CD8-positive, alpha-beta memory T cell (primary cell): ENCODE data around the gene DYNC2LI1. TPM values are rescaled to one million over a fixed set of nuclear protein-coding genes. Genes with fewer than 3 reads are reported as not detected.

Experiments used
- CTCF ChIA-PET: fragments of 350-600 bp; sonication (Branson Sonifier 250); formaldehyde crosslinking; loops from one replicate; lab custom pipeline; 2021; ENCODE audit warnings: antibody characterized with exemption; lab: Charles Lee
- POLR2A ChIA-PET: fragments of 350-600 bp; sonication (Branson Sonifier 250); formaldehyde crosslinking; loops from one replicate; lab custom pipeline; 2021; ENCODE audit warnings: antibody characterized with exemption; lab: Charles Lee
- DNase-seq, 5 donors: peaks; one replicate each; pipeline versions ENCODE4 v3.0.0 to v3.0.0-alpha.2; 2020 to 2022; ENCODE audit warnings: mixed read lengths in 1 of 5
- H3K27ac ChIP-seq: one replicate; pipeline ENCODE4 v1.7.0; 2013; ENCODE audit warnings: low read depth, mild to moderate bottlenecking, low read length, moderate library complexity
- H3K27me3 ChIP-seq: 2 replicates; pipeline ENCODE4 v1.7.0; 2013; ENCODE audit warnings: low read length, mild to moderate bottlenecking; ENCODE audit not compliant: insufficient read depth, poor library complexity, severe bottlenecking
- H3K36me3 ChIP-seq: 2 replicates; pipeline ENCODE4 v1.7.0; 2013; ENCODE audit warnings: mild to moderate bottlenecking, low read length, moderate library complexity; ENCODE audit not compliant: insufficient read depth
- H3K4me1 ChIP-seq: 2 replicates; pipeline ENCODE4 v1.7.0; 2013; ENCODE audit warnings: mild to moderate bottlenecking, low read length, moderate library complexity; ENCODE audit not compliant: insufficient read depth
- H3K4me3 ChIP-seq: 2 replicates; pipeline ENCODE4 v1.7.0; 2013; ENCODE audit warnings: mild to moderate bottlenecking, low read length
- H3K9me3 ChIP-seq: 2 replicates; pipeline ENCODE4 v1.7.0; 2013; ENCODE audit warnings: mild to moderate bottlenecking, low read length
- H3K27ac Mint-ChIP-seq, 8 donors: one replicate each; pipeline ENCODE4 v1.8.0; 2020 to 2021; ENCODE audit warnings: mixed read lengths in 8 of 8, mild to moderate bottlenecking in 6 of 8, inconsistent platforms in 3 of 8, moderate library complexity in 3 of 8
- H3K27me3 Mint-ChIP-seq, 2 donors: one replicate each; pipeline ENCODE4 v1.8.0; 2020 to 2021; ENCODE audit warnings: mixed read lengths in 2 of 2, mild to moderate bottlenecking in 1 of 2, moderate library complexity in 1 of 2
- H3K36me3 Mint-ChIP-seq, 3 donors: one replicate each; pipeline ENCODE4 v1.8.0; 2020 to 2021; ENCODE audit warnings: mixed read lengths in 3 of 3, inconsistent platforms in 1 of 3, mild to moderate bottlenecking in 1 of 3
- H3K4me1 Mint-ChIP-seq, 3 donors: one replicate each; pipeline ENCODE4 v1.8.0; 2020 to 2021; ENCODE audit warnings: mixed read lengths in 3 of 3, inconsistent platforms in 1 of 3, mild to moderate bottlenecking in 1 of 3
- H3K4me3 Mint-ChIP-seq, 7 donors: one replicate each; pipeline ENCODE4 v1.8.0; 2020 to 2021; ENCODE audit warnings: mixed read lengths in 7 of 7, mild to moderate bottlenecking in 6 of 7, moderate library complexity in 4 of 7, inconsistent platforms in 2 of 7
- H3K9me3 Mint-ChIP-seq, 5 donors: one replicate each; pipeline ENCODE4 v1.8.0; 2020 to 2022; ENCODE audit warnings: mixed read lengths in 5 of 5, mild to moderate bottlenecking in 3 of 5, moderate library complexity in 2 of 5, inconsistent platforms in 1 of 5
- polyA plus RNA-seq: library from polyadenylated mRNA; unstranded; fragments of 300-500 nt; fragmentation: Illumina TruSeq; gene quantifications from one replicate; pipeline ENCODE4 v1.2.3, GENCODE V29; 2021
- total RNA-seq, 2 experiments: library from RNA; stranded (reverse); gene quantifications; one replicate each; pipeline ENCODE4 v1.2.3, GENCODE V29; 2021

Gene DYNC2LI1
- total and polyA plus RNA-seq, 3 experiments from 2014 or later: 5.3 to 14.2 (median 12.7) TPM

- Histone ChIP-seq H3K4me1 (no peaks in the 10 kb centered on the region), H3K4me3 (no peak overlapping the region), H3K9me3 (no peaks in the 10 kb centered on the region), H3K27me3 (no peaks in the 10 kb centered on the region), H3K36me3 (no peaks in the 10 kb centered on the region), H3K27ac (no peak overlapping the region)
- no peaks in the 10 kb centered on the region for H3K36me3 Mint-ChIP-seq
- CTCF ChIA-PET: no interaction called here
- POLR2A ChIA-PET: no interaction called here
- peaks cover 0 to 2% (median 0%) of the 10 kb centered on the region in 5 donors for H3K9me3 Mint-ChIP-seq
- no peak overlapping the region for H3K27ac Mint-ChIP-seq
- H3K4me1 Mint-ChIP-seq: no peaks in the 10 kb centered on the region
- peaks cover 8 to 11% of the 10 kb centered on the region in 2 donors for H3K27me3 Mint-ChIP-seq
- H3K4me3 Mint-ChIP-seq: no peak overlapping the region
- no peak for DNase-seq
Observed at GRCh38 chr2:43766006-43766405, 7.8 kb upstream of the DYNC2LI1 start.

DNA sequence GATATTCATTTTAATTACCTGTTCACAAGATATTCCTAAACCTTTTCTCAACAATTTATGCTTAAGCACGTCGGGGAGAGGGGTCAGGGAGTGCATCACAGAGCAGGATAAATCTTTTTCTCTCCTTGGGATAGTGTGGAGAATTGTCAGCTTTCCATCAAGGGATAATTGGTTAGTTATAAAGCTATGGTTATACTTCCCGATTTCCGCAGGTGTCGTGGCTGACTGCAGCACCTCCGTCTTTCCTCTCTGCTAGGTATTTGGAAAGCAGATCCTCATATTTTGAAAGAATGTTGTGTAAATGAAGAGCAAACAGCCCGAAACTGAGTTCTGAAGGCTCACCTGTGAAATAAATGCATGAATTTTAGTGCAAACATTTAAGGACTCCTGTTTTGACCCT is 778 bp downstream of the DYNC2LI1 start:
- POLR2A ChIA-PET: no interaction called here
- H3K27ac ChIP-seq: peak overlapping the region; percentile 68
- peak overlapping the region; percentile 91 for H3K4me3 ChIP-seq
- Mint-ChIP-seq H3K4me3 (peak overlapping the region; percentile 95 to 99 (median 97)), H3K27ac (peak overlapping the region in 6 of 8 donors; percentile 66 to 95 (median 86)), H3K27me3 (peaks cover 1 to 5% of the 10 kb centered on the region in 2 donors), H3K4me1 (peaks cover 11 to 20% (median 16%) of the 10 kb centered on the region in 3 donors), H3K36me3 (peaks cover 0 to 13% (median 5%) of the 10 kb centered on the region in 3 donors), H3K9me3 (no peaks in the 10 kb centered on the region)
- no peak for DNase-seq
- no peaks in the 10 kb centered on the region for H3K27me3 ChIP-seq
- CTCF ChIA-PET: no interaction called here
- H3K4me1 ChIP-seq: peaks cover 4% of the 10 kb centered on the region
- no peaks in the 10 kb centered on the region for H3K36me3 ChIP-seq
- no peaks in the 10 kb centered on the region for H3K9me3 ChIP-seq

DNA sequence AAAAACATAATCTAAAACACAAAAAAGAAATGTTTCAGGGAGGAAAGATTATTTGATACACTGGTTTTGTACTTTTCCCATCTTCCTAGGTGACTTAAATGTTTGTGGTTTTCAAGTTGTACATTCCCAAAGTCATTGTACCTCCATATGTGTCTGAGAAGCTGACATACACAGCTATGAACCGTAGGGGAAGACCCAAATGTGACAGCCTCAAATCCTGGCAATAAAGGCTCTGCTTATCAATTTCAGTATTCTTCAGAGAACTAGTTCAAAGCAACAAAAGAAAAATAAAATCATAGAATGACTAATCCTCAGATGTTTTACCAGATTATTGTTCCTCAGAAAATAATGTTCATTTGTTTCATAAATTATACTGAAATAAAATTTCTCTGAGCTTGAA is 2.5 kb downstream of the DYNC2LI1 start:
- no peaks in the 10 kb centered on the region for H3K27me3 ChIP-seq
- H3K27me3 Mint-ChIP-seq: peaks cover 0 to 3% of the 10 kb centered on the region in 2 donors
- H3K4me3 ChIP-seq: no peak overlapping the region
- H3K4me1 Mint-ChIP-seq: peaks cover 11 to 20% (median 16%) of the 10 kb centered on the region in 3 donors
- CTCF ChIA-PET: no interaction called here
- H3K4me1 ChIP-seq: peaks cover 4% of the 10 kb centered on the region
- no peaks in the 10 kb centered on the region for H3K9me3 Mint-ChIP-seq
- no peak overlapping the region for H3K27ac Mint-ChIP-seq
- H3K27ac ChIP-seq: no peak overlapping the region
- peaks cover 4 to 13% (median 10%) of the 10 kb centered on the region in 3 donors for H3K36me3 Mint-ChIP-seq
- no peaks in the 10 kb centered on the region for H3K36me3 ChIP-seq
- no peak overlapping the region for H3K4me3 Mint-ChIP-seq
- H3K9me3 ChIP-seq: no peaks in the 10 kb centered on the region
- POLR2A ChIA-PET: no interaction called here
- DNase-seq: no peak

GRCh38 chr2:43777306-43777926 is 3.6 kb downstream of the DYNC2LI1 start:
- Mint-ChIP-seq H3K27ac (no peak overlapping the region), H3K4me1 (peaks cover 11 to 20% (median 16%) of the 10 kb centered on the region in 3 donors), H3K27me3 (peaks cover 0 to 1% of the 10 kb centered on the region in 2 donors), H3K4me3 (no peak overlapping the region), H3K36me3 (peaks cover 7 to 13% (median 12%) of the 10 kb centered on the region in 3 donors), H3K9me3 (no peaks in the 10 kb centered on the region)
- POLR2A ChIA-PET: no interaction called here
- Histone ChIP-seq H3K9me3 (no peaks in the 10 kb centered on the region), H3K4me1 (peaks cover 4% of the 10 kb centered on the region), H3K4me3 (no peak overlapping the region), H3K27me3 (no peaks in the 10 kb centered on the region), H3K27ac (no peak overlapping the region), H3K36me3 (no peaks in the 10 kb centered on the region)
- CTCF ChIA-PET: no interaction called here
- DNase-seq: no peak

GRCh38 chr2:43778233-43778632 is 4.4 kb downstream of the DYNC2LI1 start:
- POLR2A ChIA-PET: no interaction called here
- DNase-seq: no peak
- Mint-ChIP-seq H3K36me3 (peaks cover 7 to 13% (median 12%) of the 10 kb centered on the region in 3 donors), H3K9me3 (no peaks in the 10 kb centered on the region), H3K27me3 (peaks cover 0 to 1% of the 10 kb centered on the region in 2 donors), H3K27ac (no peak overlapping the region), H3K4me3 (no peak overlapping the region), H3K4me1 (peaks cover 11 to 17% (median 15%) of the 10 kb centered on the region in 3 donors)
- Histone ChIP-seq H3K4me1 (peaks cover 4% of the 10 kb centered on the region), H3K27ac (no peak overlapping the region), H3K4me3 (no peak overlapping the region), H3K36me3 (no peaks in the 10 kb centered on the region), H3K27me3 (no peaks in the 10 kb centered on the region), H3K9me3 (no peaks in the 10 kb centered on the region)
- CTCF ChIA-PET: no interaction called here

DNA sequence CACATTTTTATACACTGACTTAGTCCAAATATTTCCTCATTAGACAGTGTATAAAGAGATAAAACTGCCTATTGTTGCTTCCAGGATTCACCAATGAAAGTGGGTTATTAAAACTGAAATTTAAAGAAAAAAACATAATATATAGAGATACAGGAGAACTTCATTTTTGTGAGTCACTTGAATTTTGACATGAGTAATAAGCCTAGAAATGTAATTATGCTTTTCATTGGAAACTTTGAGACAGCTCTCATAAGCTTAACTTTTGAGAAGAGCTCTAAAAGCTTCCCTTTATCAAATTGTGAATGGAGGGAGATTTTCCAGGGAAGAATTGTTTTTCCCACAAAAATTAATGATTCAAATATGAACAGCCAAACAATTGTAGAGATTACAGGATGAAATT is 14.1 kb downstream of the DYNC2LI1 start:
- H3K36me3 Mint-ChIP-seq: peaks cover 2 to 18% (median 12%) of the 10 kb centered on the region in 3 donors
- H3K9me3 ChIP-seq: no peaks in the 10 kb centered on the region

DNA sequence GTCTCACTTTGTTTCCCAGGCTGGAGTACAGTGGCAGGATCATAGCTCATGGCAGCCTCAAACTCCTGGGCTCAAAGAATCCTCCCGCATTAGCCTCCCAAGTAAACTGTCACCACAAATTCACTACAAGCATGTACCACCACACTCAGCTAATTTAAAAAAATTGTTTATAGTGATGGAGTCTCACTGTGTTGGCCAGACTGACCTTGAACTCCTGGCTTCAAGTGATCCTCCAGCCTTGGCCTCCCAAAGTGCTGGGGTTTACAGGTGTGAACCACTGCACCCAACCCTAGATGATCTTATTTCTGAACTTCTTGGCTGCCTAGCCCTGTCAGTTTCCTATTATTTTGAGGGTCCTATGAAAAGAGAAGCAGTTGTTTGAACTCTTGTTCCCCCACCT is 14.8 kb downstream of the DYNC2LI1 start:
- H3K36me3 ChIP-seq: no peaks in the 10 kb centered on the region
- Mint-ChIP-seq H3K36me3 (peaks cover 2 to 19% (median 12%) of the 10 kb centered on the region in 3 donors), H3K27ac (no peak overlapping the region), H3K4me3 (no peak overlapping the region), H3K27me3 (no peaks in the 10 kb centered on the region), H3K9me3 (no peaks in the 10 kb centered on the region), H3K4me1 (no peaks in the 10 kb centered on the region)
- no peaks in the 10 kb centered on the region for H3K4me1 ChIP-seq
- no peak overlapping the region for H3K4me3 ChIP-seq
- DNase-seq: no peak
- H3K27ac ChIP-seq: no peak overlapping the region
- POLR2A ChIA-PET: no interaction called here
- CTCF ChIA-PET: no interaction called here
- H3K27me3 ChIP-seq: no peaks in the 10 kb centered on the region
- no peaks in the 10 kb centered on the region for H3K9me3 ChIP-seq

More for the DNA sequence above, 14.1 kb downstream of the DYNC2LI1 start:
- H3K27me3 Mint-ChIP-seq: no peaks in the 10 kb centered on the region
- H3K4me3 Mint-ChIP-seq: no peak overlapping the region
- Histone ChIP-seq H3K27me3 (no peaks in the 10 kb centered on the region), H3K4me1 (no peaks in the 10 kb centered on the region), H3K36me3 (no peaks in the 10 kb centered on the region), H3K4me3 (no peak overlapping the region), H3K27ac (no peak overlapping the region)
- CTCF ChIA-PET: no interaction called here
- H3K4me1 Mint-ChIP-seq: no peaks in the 10 kb centered on the region
- no peaks in the 10 kb centered on the region for H3K9me3 Mint-ChIP-seq
- peak overlapping the region in 1 of 8 donors; percentile 57 for H3K27ac Mint-ChIP-seq
- no peak for DNase-seq
- POLR2A ChIA-PET: no interaction called here

DNA sequence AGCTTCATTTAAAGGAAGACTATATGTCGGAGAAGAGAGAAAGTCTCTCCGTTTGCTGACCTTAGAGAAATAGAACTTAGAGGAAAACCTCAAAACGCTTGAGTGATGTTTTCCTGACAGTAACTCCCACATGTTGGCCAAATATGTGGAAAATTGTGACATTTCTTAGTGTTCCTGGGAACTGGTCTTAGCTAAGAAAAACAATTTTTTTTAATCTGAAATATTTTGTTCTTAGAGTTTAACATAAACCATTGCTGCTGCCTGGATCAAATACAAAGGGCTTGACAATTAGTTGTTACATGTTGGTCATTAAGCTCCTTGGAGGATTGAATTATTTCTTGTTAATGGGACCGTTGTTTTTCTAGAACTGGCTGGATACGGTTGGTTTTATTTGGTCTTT is 16.3 kb downstream of the DYNC2LI1 start:
- Histone ChIP-seq H3K4me1 (no peaks in the 10 kb centered on the region), H3K9me3 (no peaks in the 10 kb centered on the region), H3K27ac (no peak overlapping the region), H3K27me3 (no peaks in the 10 kb centered on the region), H3K36me3 (no peaks in the 10 kb centered on the region), H3K4me3 (no peak overlapping the region)
- Mint-ChIP-seq H3K9me3 (no peaks in the 10 kb centered on the region), H3K27me3 (no peaks in the 10 kb centered on the region), H3K4me3 (no peak overlapping the region), H3K27ac (no peak overlapping the region), H3K4me1 (no peaks in the 10 kb centered on the region), H3K36me3 (peaks cover 2 to 23% (median 12%) of the 10 kb centered on the region in 3 donors)
- DNase-seq: no peak
- CTCF ChIA-PET: no interaction called here
- POLR2A ChIA-PET: no interaction called here
